Ishikawa (cell line): ENCODE results near the gene SYT5.

ENCODE experiments used
- CEBPB ChIP-seq: IDR thresholded peaks from 2 replicates; pipeline ENCODE4 v1.6.1; 2012
- CREB1 ChIP-seq: IDR thresholded peaks from 2 replicates; pipeline ENCODE4 v1.6.1; 2012; ENCODE audit warnings: low read depth
- EGR1 ChIP-seq: IDR thresholded peaks from 2 replicates; pipeline ENCODE4 v1.6.1; 2012
- EP300 ChIP-seq: IDR thresholded peaks from 2 replicates; pipeline ENCODE4 v1.6.1; 2012; ENCODE audit warnings: borderline replicate concordance
- MAX ChIP-seq: IDR thresholded peaks from 2 replicates; pipeline ENCODE4 v1.6.1; 2012
- TAF1 ChIP-seq: IDR thresholded peaks from 2 replicates; pipeline ENCODE4 v1.6.1; 2012; ENCODE audit warnings: low read depth, mild to moderate bottlenecking
- USF1 ChIP-seq: IDR thresholded peaks from 2 replicates; pipeline ENCODE4 v1.6.1; 2012
- ZBTB7A ChIP-seq: IDR thresholded peaks from 2 replicates; pipeline ENCODE4 v1.6.1; 2012; ENCODE audit warnings: low read depth
- TF ChIP-seq, protein P1 (sequence below): IDR thresholded peaks from 2 replicates; pipeline ENCODE4 v1.6.1; 2012; ENCODE audit warnings: low read depth, mild to moderate bottlenecking

- no peak for TF ChIP-seq CREB1
- TF ChIP-seq, protein P1, sequence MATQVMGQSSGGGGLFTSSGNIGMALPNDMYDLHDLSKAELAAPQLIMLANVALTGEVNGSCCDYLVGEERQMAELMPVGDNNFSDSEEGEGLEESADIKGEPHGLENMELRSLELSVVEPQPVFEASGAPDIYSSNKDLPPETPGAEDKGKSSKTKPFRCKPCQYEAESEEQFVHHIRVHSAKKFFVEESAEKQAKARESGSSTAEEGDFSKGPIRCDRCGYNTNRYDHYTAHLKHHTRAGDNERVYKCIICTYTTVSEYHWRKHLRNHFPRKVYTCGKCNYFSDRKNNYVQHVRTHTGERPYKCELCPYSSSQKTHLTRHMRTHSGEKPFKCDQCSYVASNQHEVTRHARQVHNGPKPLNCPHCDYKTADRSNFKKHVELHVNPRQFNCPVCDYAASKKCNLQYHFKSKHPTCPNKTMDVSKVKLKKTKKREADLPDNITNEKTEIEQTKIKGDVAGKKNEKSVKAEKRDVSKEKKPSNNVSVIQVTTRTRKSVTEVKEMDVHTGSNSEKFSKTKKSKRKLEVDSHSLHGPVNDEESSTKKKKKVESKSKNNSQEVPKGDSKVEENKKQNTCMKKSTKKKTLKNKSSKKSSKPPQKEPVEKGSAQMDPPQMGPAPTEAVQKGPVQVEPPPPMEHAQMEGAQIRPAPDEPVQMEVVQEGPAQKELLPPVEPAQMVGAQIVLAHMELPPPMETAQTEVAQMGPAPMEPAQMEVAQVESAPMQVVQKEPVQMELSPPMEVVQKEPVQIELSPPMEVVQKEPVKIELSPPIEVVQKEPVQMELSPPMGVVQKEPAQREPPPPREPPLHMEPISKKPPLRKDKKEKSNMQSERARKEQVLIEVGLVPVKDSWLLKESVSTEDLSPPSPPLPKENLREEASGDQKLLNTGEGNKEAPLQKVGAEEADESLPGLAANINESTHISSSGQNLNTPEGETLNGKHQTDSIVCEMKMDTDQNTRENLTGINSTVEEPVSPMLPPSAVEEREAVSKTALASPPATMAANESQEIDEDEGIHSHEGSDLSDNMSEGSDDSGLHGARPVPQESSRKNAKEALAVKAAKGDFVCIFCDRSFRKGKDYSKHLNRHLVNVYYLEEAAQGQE, result no peak
- no peak for TF ChIP-seq TAF1
- no peak for TF ChIP-seq USF1
- peak; percentile 38; the same call in 1 of the 2 replicates for TF ChIP-seq EP300
- TF ChIP-seq ZBTB7A, result no peak
- TF ChIP-seq MAX, result no peak
- TF ChIP-seq CEBPB, result peak; percentile 54; the same call in 1 of the 2 replicates
- TF ChIP-seq EGR1, result no peak
Measured at GRCh38 chr19:55166530-55167268, 13.4 kb downstream of the SYT5 start, which contains the start of gene DNAAF3.
